Epithelial cell of esophagus (primary cell): ENCODE data around the gene RHBDD2.
"Not testable (repeated sequence)": the region's sequence is repeated elsewhere in the genome, so short reads cannot be mapped to it uniquely, and the experiment has no call there.

ENCODE experiments used
- DNase-seq: peaks from one replicate; pipeline ENCODE4 v3.0.0; 2010; ENCODE audit warnings: low read depth
- H3K4me3 ChIP-seq: 2 replicates; pipeline ENCODE4 v1.5.1; 2011; ENCODE audit warnings: mild to moderate bottlenecking, low read length, control low read depth
- TF ChIP-seq, protein P1 (sequence below): IDR thresholded peaks from 2 replicates; pipeline ENCODE4 v1.5.1; 2011; ENCODE audit warnings: low read depth, mild to moderate bottlenecking, low read length, control low read depth, inconsistent platforms; ENCODE audit not compliant: insufficient read depth; ENCODE audit errors: missing control alignments

Gene RHBDD2

DNA sequence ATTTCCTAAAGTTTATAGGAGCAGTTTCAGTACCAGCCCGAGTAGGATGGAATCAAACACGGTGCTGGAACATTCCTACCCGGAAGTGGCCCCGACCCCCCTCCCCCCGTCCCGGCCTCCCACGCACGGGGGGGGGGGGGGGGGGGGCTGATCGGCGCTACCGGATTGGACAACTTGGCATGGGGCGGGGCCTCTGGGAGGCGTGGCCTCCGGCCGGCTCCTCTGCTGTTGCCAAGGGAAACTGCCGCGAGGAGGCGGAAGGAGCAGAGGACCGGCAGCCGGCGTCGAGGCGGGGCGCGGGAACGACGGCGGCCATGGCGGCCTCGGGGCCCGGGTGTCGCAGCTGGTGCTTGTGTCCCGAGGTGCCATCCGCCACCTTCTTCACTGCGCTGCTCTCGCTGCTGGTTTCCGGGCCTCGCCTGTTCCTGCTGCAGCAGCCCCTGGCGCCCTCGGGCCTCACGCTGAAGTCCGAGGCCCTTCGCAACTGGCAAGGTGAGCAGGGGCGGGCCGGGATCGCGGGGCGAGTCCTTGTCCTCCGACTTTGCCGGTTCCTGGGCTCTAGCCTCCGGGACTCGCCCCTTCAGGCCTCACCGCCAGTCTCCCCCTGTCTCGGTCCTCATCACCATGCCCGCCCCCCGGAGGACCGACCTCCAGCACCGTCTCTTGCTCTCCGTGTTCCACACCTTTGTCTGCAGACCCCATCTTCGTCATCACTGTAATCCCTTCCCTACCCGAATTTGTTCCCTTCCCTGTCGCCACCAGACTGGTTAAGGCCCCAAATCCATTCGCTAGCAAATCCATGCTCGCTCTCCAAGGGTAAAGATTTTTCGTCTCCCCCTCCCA is at the start of gene RHBDD2:
RHBDD2 (plus strand) TSS at position 266 of the 843 bp plus-strand sequence; CDS start at position 315, 49 bp downstream.
- peak within 1 kb of the TSS; percentile 93 for H3K4me3 ChIP-seq
- TF ChIP-seq, protein P1, sequence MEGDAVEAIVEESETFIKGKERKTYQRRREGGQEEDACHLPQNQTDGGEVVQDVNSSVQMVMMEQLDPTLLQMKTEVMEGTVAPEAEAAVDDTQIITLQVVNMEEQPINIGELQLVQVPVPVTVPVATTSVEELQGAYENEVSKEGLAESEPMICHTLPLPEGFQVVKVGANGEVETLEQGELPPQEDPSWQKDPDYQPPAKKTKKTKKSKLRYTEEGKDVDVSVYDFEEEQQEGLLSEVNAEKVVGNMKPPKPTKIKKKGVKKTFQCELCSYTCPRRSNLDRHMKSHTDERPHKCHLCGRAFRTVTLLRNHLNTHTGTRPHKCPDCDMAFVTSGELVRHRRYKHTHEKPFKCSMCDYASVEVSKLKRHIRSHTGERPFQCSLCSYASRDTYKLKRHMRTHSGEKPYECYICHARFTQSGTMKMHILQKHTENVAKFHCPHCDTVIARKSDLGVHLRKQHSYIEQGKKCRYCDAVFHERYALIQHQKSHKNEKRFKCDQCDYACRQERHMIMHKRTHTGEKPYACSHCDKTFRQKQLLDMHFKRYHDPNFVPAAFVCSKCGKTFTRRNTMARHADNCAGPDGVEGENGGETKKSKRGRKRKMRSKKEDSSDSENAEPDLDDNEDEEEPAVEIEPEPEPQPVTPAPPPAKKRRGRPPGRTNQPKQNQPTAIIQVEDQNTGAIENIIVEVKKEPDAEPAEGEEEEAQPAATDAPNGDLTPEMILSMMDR = no peak
- DNase-seq = peak; percentile 94

DNA sequence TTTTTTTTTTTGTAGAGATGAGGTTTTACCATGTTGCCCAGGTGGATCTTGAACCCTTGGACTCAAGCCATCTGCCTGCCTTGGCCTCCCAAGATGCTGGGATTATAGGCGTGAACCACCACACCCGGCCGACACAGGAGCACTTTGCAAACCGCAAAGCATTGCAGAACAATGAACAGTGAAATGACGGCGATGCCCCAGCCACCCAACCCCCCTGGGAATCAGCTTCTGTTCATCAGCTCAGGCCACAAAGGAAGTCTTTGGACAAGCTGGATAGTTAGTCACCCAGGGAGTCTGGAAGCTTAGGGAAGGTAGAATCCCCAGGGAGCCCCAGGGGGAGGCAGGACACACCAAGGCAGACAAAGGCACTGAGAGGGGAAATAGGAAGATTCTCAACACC is 49.2 kb upstream of the RHBDD2 start:
- DNase-seq = peak; percentile 92
- H3K4me3 ChIP-seq = not testable (repeated sequence)

DNA sequence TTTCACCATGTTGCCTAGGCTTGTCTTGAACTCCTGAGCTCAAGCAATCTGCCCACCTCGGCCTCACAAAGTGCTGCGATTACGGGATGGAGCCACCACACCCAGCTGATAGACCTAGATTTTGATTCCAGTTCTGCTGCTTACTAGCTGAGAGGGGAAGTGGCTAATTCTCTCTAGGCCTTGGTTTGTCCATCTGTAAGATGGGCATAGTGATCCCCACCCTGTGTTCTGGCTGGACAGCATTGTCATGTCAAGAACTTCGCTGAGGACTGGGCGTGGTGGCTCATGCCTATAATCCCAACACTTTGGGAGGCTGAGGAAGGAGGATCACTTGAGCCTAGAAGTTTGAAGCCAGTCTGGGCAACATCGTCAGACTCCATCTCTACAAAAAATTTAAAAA is 47.9 kb upstream of the RHBDD2 start:
- TF ChIP-seq, protein P1 = no peak
- no peak for DNase-seq
- H3K4me3 ChIP-seq = no peak overlapping the region

DNA sequence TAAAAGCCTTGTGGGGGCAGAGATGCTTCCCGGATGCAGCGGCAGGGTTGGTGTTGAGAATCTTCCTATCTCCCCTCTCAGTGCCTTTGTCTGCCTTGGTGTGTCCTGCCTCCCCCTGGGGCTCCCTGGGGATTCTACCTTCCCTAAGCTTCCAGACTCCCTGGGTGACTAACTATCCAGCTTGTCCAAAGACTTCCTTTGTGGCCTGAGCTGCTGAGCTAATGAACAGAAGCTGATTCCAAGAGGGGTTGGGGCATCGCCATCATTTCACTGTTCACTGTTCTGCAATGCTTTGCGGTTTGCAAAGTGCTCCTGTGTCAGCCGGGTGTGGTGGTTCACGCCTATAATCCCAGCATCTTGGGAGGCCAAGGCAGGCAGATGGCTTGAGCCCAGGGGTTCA is 45.2 kb upstream of the RHBDD2 start:
- DNase-seq = peak; percentile 39
- not testable (repeated sequence) for H3K4me3 ChIP-seq

DNA sequence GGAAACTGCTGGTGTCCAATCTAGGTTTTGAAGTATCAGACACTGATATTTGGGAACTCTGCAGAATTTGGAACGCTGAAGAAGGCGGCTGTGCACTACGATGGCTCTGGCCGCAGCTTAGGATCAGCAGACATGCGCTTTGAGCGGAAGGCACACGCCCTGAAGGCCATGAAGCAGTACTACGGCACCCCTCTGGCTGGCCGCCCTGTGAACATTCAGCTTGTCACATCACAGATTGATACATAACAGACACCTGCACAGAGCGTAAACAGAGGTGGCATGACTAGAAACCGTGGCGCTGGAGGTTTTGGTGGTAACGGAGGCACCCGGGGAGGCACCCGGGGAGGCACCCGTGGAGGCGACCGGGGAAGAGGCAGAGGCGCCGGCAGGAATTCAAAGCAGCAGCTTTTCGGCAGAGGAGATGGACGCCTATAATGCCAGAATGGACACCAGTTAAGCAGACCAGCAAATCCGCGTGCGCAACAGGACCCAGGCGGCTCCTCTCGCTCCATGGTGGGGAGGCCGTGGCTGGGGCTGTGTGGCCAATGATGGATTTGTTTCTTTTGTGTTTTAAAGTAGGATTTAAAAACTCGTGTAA is 43.0 kb upstream of the RHBDD2 start:
- TF ChIP-seq, protein P1 = no peak
- no peak overlapping the region for H3K4me3 ChIP-seq
- DNase-seq = no peak

DNA sequence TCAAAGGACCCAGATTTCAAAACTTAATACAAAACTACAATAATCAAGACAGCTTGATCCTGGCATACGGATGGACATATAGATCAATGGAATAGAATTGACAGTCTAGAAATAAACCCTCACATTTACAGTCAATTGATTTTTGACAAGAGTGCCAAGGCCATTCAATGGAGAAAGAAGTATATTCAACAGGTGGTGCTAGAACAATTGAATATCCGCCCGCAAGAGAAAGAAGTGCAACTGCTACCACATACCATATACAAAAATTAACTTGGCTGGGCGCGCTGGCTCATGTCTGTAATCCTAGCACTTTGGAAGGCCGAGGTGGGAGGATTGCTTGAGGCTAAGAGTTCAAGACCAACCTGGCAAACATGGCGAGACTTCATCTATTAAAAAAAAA is 42.0 kb upstream of the RHBDD2 start:
- DNase-seq = no peak
- TF ChIP-seq, protein P1 = no peak
- H3K4me3 ChIP-seq = no peak overlapping the region

DNA sequence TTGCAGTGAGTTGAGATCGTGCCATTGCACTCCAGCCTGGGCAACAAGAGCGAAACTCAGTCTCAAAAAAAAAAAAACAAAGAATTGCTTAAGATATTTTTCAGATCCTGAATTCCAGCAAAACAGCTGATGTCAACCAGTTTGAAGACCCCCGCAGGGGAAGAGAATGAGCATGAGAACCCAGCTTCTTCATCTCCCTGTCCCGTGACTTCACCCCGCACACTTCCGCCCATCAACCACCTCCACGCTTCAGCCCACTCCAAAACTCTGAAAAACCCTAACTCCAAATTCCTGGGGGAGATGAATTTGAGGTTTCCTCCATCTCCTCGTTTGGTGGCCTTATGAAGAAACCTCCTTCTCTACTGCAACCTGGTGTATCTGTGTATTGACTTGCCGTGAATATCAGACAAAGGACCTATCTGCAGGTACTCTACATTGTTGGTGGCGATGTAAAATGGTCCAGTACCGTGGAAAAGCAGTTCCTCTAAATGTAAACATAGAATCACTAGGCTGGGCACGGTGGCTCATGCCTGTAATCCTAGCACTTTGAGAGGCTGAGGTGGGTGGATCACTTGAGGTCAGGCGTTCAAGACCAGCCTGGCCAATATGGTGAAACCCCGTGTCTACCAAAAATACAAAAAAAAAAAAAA is 40.4 kb upstream of the RHBDD2 start:
- H3K4me3 ChIP-seq, DNase-seq: not testable (repeated sequence)

DNA sequence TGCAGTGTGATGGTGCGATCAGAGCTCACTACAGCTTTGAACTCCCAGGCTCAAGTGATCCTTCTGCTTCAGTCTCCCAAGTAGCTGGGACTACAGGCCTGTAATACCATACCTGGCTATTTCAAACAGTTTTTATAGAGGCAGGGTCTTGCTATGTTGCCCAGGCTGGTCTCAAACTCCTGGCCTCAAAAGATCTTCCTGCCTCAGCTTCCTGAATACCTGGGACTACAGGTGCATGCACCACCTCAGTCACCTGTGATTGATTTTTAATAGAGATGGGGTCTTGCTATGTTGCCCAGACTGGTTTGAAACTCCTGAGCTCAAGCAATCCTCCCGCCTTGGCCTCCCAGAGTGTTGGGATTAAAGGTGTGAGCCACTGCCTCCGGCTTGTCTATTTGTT is 38.8 kb upstream of the RHBDD2 start:
- TF ChIP-seq, protein P1 = no peak
- no peak for DNase-seq
- no peak overlapping the region for H3K4me3 ChIP-seq
